ENCODE results near the gene ADAMTS17. TPM values are rescaled to one million over a fixed set of nuclear protein-coding genes. Genes with fewer than 3 reads are reported as not detected.

ADAMTS17 gene
- total and polyA plus RNA-seq, 5 donors from 2014 or later, result 0.20 to 8.2 (median 0.67) TPM; not detected in 1

- Histone ChIP-seq H3K4me1 (ENCODE audit: control insufficient read depth, insufficient read depth, low read length, poor library complexity, severe bottlenecking) (peaks cover 11% of the 10 kb centered on the region), H3K9me3 (ENCODE audit: control insufficient read depth in 2 of 2, low read length in 2 of 2) (no peaks in the 10 kb centered on the region), H3K4me3 (ENCODE audit: low read depth, low read length) (no peak overlapping the region), H3K27ac (ENCODE audit: insufficient read depth, low read length, poor library complexity, severe bottlenecking) (no peak overlapping the region), H3K27me3 (ENCODE audit: control insufficient read depth, insufficient read depth, low read length) (no peaks in the 10 kb centered on the region), H3K36me3 (ENCODE audit: control insufficient read depth, insufficient read depth, low read length) (no peaks in the 10 kb centered on the region)
- Mint-ChIP-seq H3K36me3 (peaks cover 2% of the 10 kb centered on the region), H3K4me1 (peaks cover 5 to 33% (median 12%) of the 10 kb centered on the region in 4 donors), H3K27me3 (no peaks in the 10 kb centered on the region), H3K4me3 (no peak overlapping the region), H3K27ac (peak overlapping the region in 2 of 3 donors; percentile 51 to 80), H3K9me3 (peaks cover 0 to 2% (median 0%) of the 10 kb centered on the region in 7 donors)
- no peak for ATAC-seq (ENCODE audit: low read depth in 2 of 2)
- peak in 1 of 3 donors; percentile 11 for DNase-seq
These were observed 228.3 kb downstream of the ADAMTS17 start for GRCh38 chr15:100113351-100114080.

- peak overlapping the region; percentile 51 to 93 (median 80) for H3K27ac Mint-ChIP-seq
- peak overlapping the region in 1 of 4 donors; percentile 23 for H3K4me3 Mint-ChIP-seq
- peaks cover 5 to 33% (median 12%) of the 10 kb centered on the region in 4 donors for H3K4me1 Mint-ChIP-seq
These were observed 229.0 kb downstream of the ADAMTS17 start for GRCh38 chr15:100112636-100113305.

GRCh38 chr15:100112061-100112420, 229.7 kb downstream of the ADAMTS17 start:
- ATAC-seq (ENCODE audit: low read depth in 2 of 2) (no peak), DNase-seq (no peak)
- Histone ChIP-seq H3K27ac (ENCODE audit: insufficient read depth, low read length, poor library complexity, severe bottlenecking) (no peak overlapping the region), H3K36me3 (ENCODE audit: control insufficient read depth, insufficient read depth, low read length) (no peaks in the 10 kb centered on the region), H3K9me3 (ENCODE audit: control insufficient read depth in 2 of 2, low read length in 2 of 2) (no peaks in the 10 kb centered on the region), H3K27me3 (ENCODE audit: control insufficient read depth, insufficient read depth, low read length) (no peaks in the 10 kb centered on the region), H3K4me1 (ENCODE audit: control insufficient read depth, insufficient read depth, low read length, poor library complexity, severe bottlenecking) (peaks cover 11% of the 10 kb centered on the region), H3K4me3 (ENCODE audit: low read depth, low read length) (peak overlapping the region; percentile 58)
- peaks cover 5 to 33% (median 12%) of the 10 kb centered on the region in 4 donors for H3K4me1 Mint-ChIP-seq
- peak overlapping the region in 2 of 4 donors; percentile 42 to 75 for H3K4me3 Mint-ChIP-seq
- H3K9me3 Mint-ChIP-seq, result peaks cover 0 to 1% (median 0%) of the 10 kb centered on the region in 7 donors
- peaks cover 3% of the 10 kb centered on the region for H3K36me3 Mint-ChIP-seq
- H3K27me3 Mint-ChIP-seq, result no peaks in the 10 kb centered on the region
- peak overlapping the region; percentile 51 to 93 (median 80) for H3K27ac Mint-ChIP-seq

More at GRCh38 chr15:100112636-100113305, 229.0 kb downstream of the ADAMTS17 start:
- ATAC-seq (ENCODE audit: low read depth in 2 of 2), result no peak
- H3K27ac ChIP-seq (ENCODE audit: insufficient read depth, low read length, poor library complexity, severe bottlenecking), result no peak overlapping the region
- H3K4me1 ChIP-seq (ENCODE audit: control insufficient read depth, insufficient read depth, low read length, poor library complexity, severe bottlenecking), result peaks cover 11% of the 10 kb centered on the region
- no peaks in the 10 kb centered on the region for H3K36me3 Mint-ChIP-seq
- H3K27me3 ChIP-seq (ENCODE audit: control insufficient read depth, insufficient read depth, low read length), result no peaks in the 10 kb centered on the region
- H3K36me3 ChIP-seq (ENCODE audit: control insufficient read depth, insufficient read depth, low read length), result no peaks in the 10 kb centered on the region
- no peaks in the 10 kb centered on the region for H3K27me3 Mint-ChIP-seq
- no peaks in the 10 kb centered on the region for H3K9me3 ChIP-seq (ENCODE audit: control insufficient read depth in 2 of 2, low read length in 2 of 2)
- no peak for DNase-seq
- H3K4me3 ChIP-seq (ENCODE audit: low read depth, low read length), result no peak overlapping the region
- peaks cover 0 to 1% (median 0%) of the 10 kb centered on the region in 7 donors for H3K9me3 Mint-ChIP-seq

GRCh38 chr15:100111125-100112060, 230.4 kb downstream of the ADAMTS17 start:
- Mint-ChIP-seq H3K27ac (peak overlapping the region; percentile 80 to 99 (median 89)), H3K9me3 (peaks cover 0 to 1% (median 0%) of the 10 kb centered on the region in 7 donors), H3K4me1 (peaks cover 5 to 33% (median 12%) of the 10 kb centered on the region in 4 donors), H3K4me3 (peak overlapping the region in 3 of 4 donors; percentile 42 to 75 (median 53)), H3K36me3 (peaks cover 3% of the 10 kb centered on the region), H3K27me3 (no peaks in the 10 kb centered on the region)
- ATAC-seq (ENCODE audit: low read depth in 2 of 2), result peak; percentile 70 to 71
- peak overlapping the region; percentile 58 for H3K4me3 ChIP-seq (ENCODE audit: low read depth, low read length)
- peak overlapping the region; percentile 25 for H3K27ac ChIP-seq (ENCODE audit: insufficient read depth, low read length, poor library complexity, severe bottlenecking)
- H3K27me3 ChIP-seq (ENCODE audit: control insufficient read depth, insufficient read depth, low read length), result no peaks in the 10 kb centered on the region
- no peaks in the 10 kb centered on the region for H3K36me3 ChIP-seq (ENCODE audit: control insufficient read depth, insufficient read depth, low read length)
- H3K4me1 ChIP-seq (ENCODE audit: control insufficient read depth, insufficient read depth, low read length, poor library complexity, severe bottlenecking), result peaks cover 11% of the 10 kb centered on the region
- H3K9me3 ChIP-seq (ENCODE audit: control insufficient read depth in 2 of 2, low read length in 2 of 2), result no peaks in the 10 kb centered on the region
- peak in 2 of 3 donors; percentile 10 to 58 for DNase-seq

GRCh38 chr15:100109486-100110035, 232.2 kb downstream of the ADAMTS17 start:
- H3K9me3 ChIP-seq (ENCODE audit: control insufficient read depth in 2 of 2, low read length in 2 of 2), result no peaks in the 10 kb centered on the region
- H3K27me3 ChIP-seq (ENCODE audit: control insufficient read depth, insufficient read depth, low read length), result no peaks in the 10 kb centered on the region
- no peaks in the 10 kb centered on the region for H3K27me3 Mint-ChIP-seq
- peaks cover 5 to 32% (median 12%) of the 10 kb centered on the region in 4 donors for H3K4me1 Mint-ChIP-seq
- DNase-seq, result no peak
- H3K27ac Mint-ChIP-seq, result peak overlapping the region in 2 of 3 donors; percentile 56 to 88
- peaks cover 0 to 1% (median 0%) of the 10 kb centered on the region in 7 donors for H3K9me3 Mint-ChIP-seq
- H3K4me3 Mint-ChIP-seq, result no peak overlapping the region
- H3K4me3 ChIP-seq (ENCODE audit: low read depth, low read length), result no peak overlapping the region
- no peak overlapping the region for H3K27ac ChIP-seq (ENCODE audit: insufficient read depth, low read length, poor library complexity, severe bottlenecking)
- H3K4me1 ChIP-seq (ENCODE audit: control insufficient read depth, insufficient read depth, low read length, poor library complexity, severe bottlenecking), result peaks cover 11% of the 10 kb centered on the region
- ATAC-seq (ENCODE audit: low read depth in 2 of 2), result no peak
- H3K36me3 Mint-ChIP-seq, result peaks cover 6% of the 10 kb centered on the region
- H3K36me3 ChIP-seq (ENCODE audit: control insufficient read depth, insufficient read depth, low read length), result no peaks in the 10 kb centered on the region

GRCh38 chr15:100108846-100109245, 232.9 kb downstream of the ADAMTS17 start:
- Histone ChIP-seq H3K9me3 (ENCODE audit: control insufficient read depth in 2 of 2, low read length in 2 of 2) (no peaks in the 10 kb centered on the region), H3K4me3 (ENCODE audit: low read depth, low read length) (no peak overlapping the region), H3K4me1 (ENCODE audit: control insufficient read depth, insufficient read depth, low read length, poor library complexity, severe bottlenecking) (peaks cover 11% of the 10 kb centered on the region), H3K27me3 (ENCODE audit: control insufficient read depth, insufficient read depth, low read length) (no peaks in the 10 kb centered on the region), H3K36me3 (ENCODE audit: control insufficient read depth, insufficient read depth, low read length) (no peaks in the 10 kb centered on the region), H3K27ac (ENCODE audit: insufficient read depth, low read length, poor library complexity, severe bottlenecking) (no peak overlapping the region)
- Mint-ChIP-seq H3K9me3 (no peaks in the 10 kb centered on the region), H3K36me3 (peaks cover 9% of the 10 kb centered on the region), H3K4me1 (peaks cover 5 to 27% (median 12%) of the 10 kb centered on the region in 4 donors), H3K4me3 (no peak overlapping the region), H3K27me3 (no peaks in the 10 kb centered on the region), H3K27ac (peak overlapping the region in 2 of 3 donors; percentile 49 to 68)
- DNase-seq (no peak), ATAC-seq (ENCODE audit: low read depth in 2 of 2) (no peak)

- ATAC-seq (ENCODE audit: low read depth in 2 of 2), result no peak
- Histone ChIP-seq H3K9me3 (ENCODE audit: control insufficient read depth in 2 of 2, low read length in 2 of 2) (no peaks in the 10 kb centered on the region), H3K36me3 (ENCODE audit: control insufficient read depth, insufficient read depth, low read length) (no peaks in the 10 kb centered on the region), H3K27me3 (ENCODE audit: control insufficient read depth, insufficient read depth, low read length) (no peaks in the 10 kb centered on the region), H3K4me3 (ENCODE audit: low read depth, low read length) (no peak overlapping the region), H3K27ac (ENCODE audit: insufficient read depth, low read length, poor library complexity, severe bottlenecking) (no peak overlapping the region), H3K4me1 (ENCODE audit: control insufficient read depth, insufficient read depth, low read length, poor library complexity, severe bottlenecking) (peaks cover 11% of the 10 kb centered on the region)
- H3K4me1 Mint-ChIP-seq, result peaks cover 5 to 27% (median 12%) of the 10 kb centered on the region in 4 donors
- H3K4me3 Mint-ChIP-seq, result no peak overlapping the region
- no peaks in the 10 kb centered on the region for H3K27me3 Mint-ChIP-seq
- peaks cover 9% of the 10 kb centered on the region for H3K36me3 Mint-ChIP-seq
- DNase-seq, result no peak
- H3K9me3 Mint-ChIP-seq, result no peaks in the 10 kb centered on the region
- peak overlapping the region in 1 of 3 donors; percentile 68 for H3K27ac Mint-ChIP-seq
These were observed 233.4 kb downstream of the ADAMTS17 start for GRCh38 chr15:100108346-100108745.

Data from CD4-positive, CD25-positive, alpha-beta regulatory T cell (primary cell).